Right ventricle myocardium inferior (tissue), 1 donor: ENCODE data around the gene ARAP2. TPM values are rescaled to one million over a fixed set of nuclear protein-coding genes. Genes with fewer than 3 reads are reported as not detected.

ENCODE experiments used
- ATAC-seq: fragments of 200-7000 bp; cut with Tn5 transposase; one replicate; pipeline ENCODE4 v1.9.1; 2020; ENCODE audit warnings: mild to moderate bottlenecking, moderate library complexity
- DNase-seq: peaks from one replicate; pipeline ENCODE4 v3.0.0; 2021; ENCODE audit errors: missing footprints
- intact Hi-C: fragments of 100-400 bp; cut with DNase I; formaldehyde crosslinking; loops from one replicate; pipeline ENCODE4 v1.11.0; 2022
- total RNA-seq: library from RNA; stranded (reverse); fragmentation: NEBNext Ultra II Directional; extraction: Animal tissue kit (Norgen Biotek cat#: 25700); gene quantifications from one replicate; pipeline ENCODE4 v1.2.1, GENCODE V29; 2021
- donor health status: DM: no; HTN: yes; CAD: no; lungs with severe emphysema.

Gene ARAP2
- total RNA-seq, 1 donor from 2014 or later = 2.8 TPM

- DNase-seq (no peak), ATAC-seq (no peak)
- intact Hi-C loops = no loop called here
These were observed 171.8 kb downstream of the ARAP2 start for GRCh38 chr4:36072529-36072928.

- DNase-seq (no peak), ATAC-seq (no peak)
- intact Hi-C loops = no loop called here
These were observed 177.2 kb downstream of the ARAP2 start for GRCh38 chr4:36067116-36067515.

GRCh38 chr4:36065274-36065871 lies 178.9 kb downstream of the ARAP2 start:
- intact Hi-C loops = no loop called here
- ATAC-seq (no peak), DNase-seq (no peak)

GRCh38 chr4:36064117-36064516 lies 180.2 kb downstream of the ARAP2 start:
- DNase-seq = no peak
- ATAC-seq = no peak
- intact Hi-C loops = no loop called here

- no peak for DNase-seq
- intact Hi-C loops = no loop called here
- ATAC-seq = no peak
These were observed 188.2 kb downstream of the ARAP2 start for GRCh38 chr4:36056136-36056535.

- DNase-seq = no peak
- no peak for ATAC-seq
- intact Hi-C loops = no loop called here
These were observed 189.5 kb downstream of the ARAP2 start for GRCh38 chr4:36054694-36055422.

- DNase-seq (no peak), ATAC-seq (no peak)
- intact Hi-C loops = no loop called here
These were observed 190.4 kb downstream of the ARAP2 start for GRCh38 chr4:36053930-36054329.

- intact Hi-C loops = no loop called here
- DNase-seq (no peak), ATAC-seq (no peak)
These were observed 192.7 kb downstream of the ARAP2 start for GRCh38 chr4:36051634-36052033.

GRCh38 chr4:36046026-36046425 lies 198.3 kb downstream of the ARAP2 start:
- intact Hi-C loops = no loop called here
- ATAC-seq = no peak

GRCh38 chr4:36043901-36044300 lies 200.4 kb downstream of the ARAP2 start:
- ATAC-seq (no peak), DNase-seq (no peak)
- intact Hi-C loops = no loop called here

More at GRCh38 chr4:36046026-36046425, 198.3 kb downstream of the ARAP2 start:
- no peak for DNase-seq

- ATAC-seq = no peak
- intact Hi-C loops = no loop called here
- no peak for DNase-seq
These were observed 201.1 kb downstream of the ARAP2 start for GRCh38 chr4:36043241-36043640.

- ATAC-seq = no peak
- no peak for DNase-seq
- intact Hi-C loops = no loop called here
These were observed 202.0 kb downstream of the ARAP2 start for GRCh38 chr4:36042122-36042970.

GRCh38 chr4:36041340-36041739 lies 203.0 kb downstream of the ARAP2 start:
- ATAC-seq (no peak), DNase-seq (no peak)
- intact Hi-C loops = no loop called here

GRCh38 chr4:36039026-36039425 lies 205.3 kb downstream of the ARAP2 start:
- intact Hi-C loops = no loop called here
- DNase-seq = no peak

GRCh38 chr4:36038491-36038890 lies 205.8 kb downstream of the ARAP2 start:
- ATAC-seq (no peak), DNase-seq (no peak)
- intact Hi-C loops = no loop called here

More at GRCh38 chr4:36039026-36039425, 205.3 kb downstream of the ARAP2 start:
- ATAC-seq = no peak

- intact Hi-C loops = no loop called here
- ATAC-seq (no peak), DNase-seq (no peak)
These were observed 207.2 kb downstream of the ARAP2 start for GRCh38 chr4:36037127-36037526.

- ATAC-seq (no peak), DNase-seq (no peak)
- intact Hi-C loops = no loop called here
These were observed 214.4 kb downstream of the ARAP2 start for GRCh38 chr4:36029951-36030350.

GRCh38 chr4:36027203-36027602 lies 217.1 kb downstream of the ARAP2 start:
- DNase-seq (no peak), ATAC-seq (no peak)
- intact Hi-C loops = no loop called here

GRCh38 chr4:36026348-36026880 lies 217.9 kb downstream of the ARAP2 start:
- intact Hi-C loops = no loop called here
- DNase-seq (no peak), ATAC-seq (no peak)
